GM06990 (cell line): ENCODE data around the gene HMGXB3.

Experiments used
- DNase-seq: peaks from one replicate; pipeline ENCODE4 v3.0.0-alpha.2; 2011; ENCODE audit not compliant: insufficient read length; ENCODE audit errors: extremely low read depth
- H3K27me3 ChIP-seq: replicated peaks from 2 replicates; pipeline ENCODE4 v1.6.0; 2011; ENCODE audit warnings: low read length; ENCODE audit not compliant: control insufficient read depth, insufficient read depth
- H3K36me3 ChIP-seq: 2 replicates; pipeline ENCODE4 v1.5.1; 2011; ENCODE audit warnings: low read length; ENCODE audit not compliant: control insufficient read depth, insufficient read depth
- H3K4me3 ChIP-seq: replicated peaks from 2 replicates; pipeline ENCODE4 v1.5.1; 2011; ENCODE audit warnings: low read depth, mild to moderate bottlenecking, control low read depth, low read length
- CTCF ChIP-seq: IDR thresholded peaks from 2 replicates; pipeline ENCODE4 v1.5.1; 2011; ENCODE audit warnings: low read length, control low read depth, mild to moderate bottlenecking, inconsistent platforms; ENCODE audit not compliant: insufficient read depth, poor library complexity, severe bottlenecking

HMGXB3 gene

GRCh38 chr5:150101023-150101422 lies 100.5 kb downstream of the HMGXB3 start:
- TF ChIP-seq CTCF: no peak
- Histone ChIP-seq H3K36me3 (no peaks in the 10 kb centered on the region), H3K4me3 (no peak overlapping the region), H3K27me3 (no peaks in the 10 kb centered on the region)
- DNase-seq: no peak
